Stimulated activated naive CD4-positive, alpha-beta T cell (primary cell): ENCODE results near the gene SLC25A43.

Experiments used
- DNase-seq, 6 experiments: peaks; one replicate each; lab custom pipeline; 2025; lab: John Stamatoyannopoulos, UW

The SLC25A43 gene

GRCh38 chrX:119500061-119500800, 101.1 kb downstream of the SLC25A43 start:
- no peak for DNase-seq

DNA sequence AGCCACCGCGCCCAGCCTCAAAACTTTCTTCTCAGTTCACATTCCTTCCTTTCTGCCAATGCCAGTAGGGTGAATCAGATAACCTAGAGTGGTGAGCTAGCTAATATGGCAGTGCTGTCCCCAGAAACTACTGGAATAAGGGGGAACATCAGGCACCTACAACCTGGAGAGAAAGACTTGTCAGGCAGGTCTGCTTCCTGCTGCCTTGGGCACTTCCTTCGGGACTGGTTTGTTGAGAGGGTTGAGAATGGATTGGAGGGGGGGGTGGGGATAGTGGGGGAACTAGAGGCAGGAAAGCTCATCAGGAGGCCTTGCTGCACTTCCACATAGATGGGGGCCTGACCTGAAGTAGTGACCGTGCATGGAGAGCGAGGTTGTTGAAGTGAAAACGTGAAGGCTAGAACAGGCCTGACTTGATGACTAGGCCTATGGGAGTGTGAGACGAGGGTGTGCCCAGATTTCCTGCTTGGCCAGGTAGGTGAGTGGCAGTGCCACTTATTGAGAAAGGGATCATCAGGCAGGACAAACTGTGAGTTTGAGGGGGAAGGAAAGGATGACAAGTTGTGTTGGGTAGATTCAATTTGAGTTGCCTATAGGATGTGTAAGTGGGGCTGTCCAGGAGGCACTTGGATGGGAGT, 102.5 kb downstream of the SLC25A43 start:
- no peak for DNase-seq

DNA sequence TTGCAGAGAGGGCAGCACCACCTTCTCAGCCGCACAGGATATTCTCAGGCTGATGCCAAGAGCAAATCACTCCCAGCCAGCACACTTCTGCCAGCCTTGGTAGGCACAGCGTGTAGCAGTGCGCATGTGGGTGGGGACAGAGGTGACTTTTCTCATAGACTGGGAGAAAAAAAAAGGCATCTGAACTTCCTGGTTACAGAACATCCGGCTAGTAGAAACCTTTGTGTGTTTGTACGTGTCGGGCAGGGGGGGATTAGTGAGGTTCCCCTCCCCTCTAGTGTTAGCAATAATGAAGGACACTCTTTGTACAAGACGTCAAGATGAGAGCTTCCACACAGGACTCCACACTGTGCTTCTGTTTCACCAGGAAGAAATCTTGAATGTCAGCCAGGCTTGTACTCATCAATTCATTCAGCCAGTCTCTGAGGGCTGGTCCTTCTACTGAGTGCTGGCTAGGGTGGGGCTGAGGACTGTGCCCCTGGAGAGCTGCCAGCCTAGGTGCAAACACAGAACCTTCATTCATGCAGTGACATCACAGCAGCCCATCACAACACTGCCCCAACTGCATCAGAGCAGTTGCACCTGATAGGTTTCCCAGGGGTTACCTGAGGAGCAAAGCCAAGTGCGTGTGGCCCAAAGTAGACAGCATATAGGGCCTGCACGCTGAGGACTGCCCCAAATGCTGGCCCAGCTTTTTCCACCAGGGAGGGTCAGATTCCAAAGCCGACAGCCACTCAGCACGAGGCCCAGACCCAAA, 103.8 kb downstream of the SLC25A43 start:
- DNase-seq = peak in 4 of 6 experiments; percentile 8 to 60 (median 44)

- no peak for DNase-seq
These were observed 104.3 kb downstream of the SLC25A43 start for GRCh38 chrX:119503484-119503861.
